HG03439 (cell line): ENCODE measurements around the gene CNGB1.
"Not testable (repeated sequence)": the region's sequence is repeated elsewhere in the genome, so short reads cannot be mapped to it uniquely, and the experiment has no call there.

Experiments
- ATAC-seq: cut with Tn5 transposase; IDR thresholded peaks from one replicate; pipeline ENCODE4 v1.9.1; 2021; ENCODE audit warnings: mild to moderate bottlenecking, moderate library complexity; ENCODE audit not compliant: unreplicated experiment

The CNGB1 gene

GRCh38 chr16:57866529-57866918, 104.4 kb downstream of the CNGB1 start:
- no peak for ATAC-seq

- ATAC-seq, result no peak
These were observed 105.0 kb downstream of the CNGB1 start for GRCh38 chr16:57865746-57866528.

- ATAC-seq, result no peak
These were observed 107.3 kb downstream of the CNGB1 start for GRCh38 chr16:57863434-57864160.

GRCh38 chr16:57862698-57863433, 108.1 kb downstream of the CNGB1 start:
- no peak for ATAC-seq

GRCh38 chr16:57859331-57859730, 111.6 kb downstream of the CNGB1 start:
- no peak for ATAC-seq

- ATAC-seq, result no peak
These were observed 112.3 kb downstream of the CNGB1 start for GRCh38 chr16:57858635-57859034.

GRCh38 chr16:57857991-57858390, 112.9 kb downstream of the CNGB1 start:
- ATAC-seq, result not testable (repeated sequence)

- no peak for ATAC-seq
These were observed 115.7 kb downstream of the CNGB1 start for GRCh38 chr16:57855188-57855587.

- no peak for ATAC-seq
These were observed 118.7 kb downstream of the CNGB1 start for GRCh38 chr16:57852189-57852588.

GRCh38 chr16:57848181-57848580, 122.7 kb downstream of the CNGB1 start:
- ATAC-seq, result no peak

GRCh38 chr16:57846931-57847330, 124.0 kb downstream of the CNGB1 start:
- ATAC-seq, result not testable (repeated sequence)

- ATAC-seq, result no peak
These were observed 124.7 kb downstream of the CNGB1 start for GRCh38 chr16:57846078-57846697.

GRCh38 chr16:57845115-57845514, 125.8 kb downstream of the CNGB1 start:
- no peak for ATAC-seq

GRCh38 chr16:57844416-57845030, 126.4 kb downstream of the CNGB1 start:
- no peak for ATAC-seq

- ATAC-seq, result no peak
These were observed 127.5 kb downstream of the CNGB1 start for GRCh38 chr16:57843400-57843799.

- no peak for ATAC-seq
These were observed 128.3 kb downstream of the CNGB1 start for GRCh38 chr16:57842601-57843000.

- no peak for ATAC-seq
These were observed 130.1 kb downstream of the CNGB1 start for GRCh38 chr16:57840833-57841232.

- no peak for ATAC-seq
These were observed 132.8 kb downstream of the CNGB1 start for GRCh38 chr16:57838161-57838560.

GRCh38 chr16:57837305-57838125, 133.4 kb downstream of the CNGB1 start:
- ATAC-seq, result no peak

- not testable (repeated sequence) for ATAC-seq
These were observed 135.5 kb downstream of the CNGB1 start for GRCh38 chr16:57835439-57835838.
